Gastrocnemius medialis (tissue), 4 donors: ENCODE data around the gene CROCC.

Experiments used
- POLR2A ChIP-seq, 2 donors: fragments of 450-650 bp; IDR thresholded peaks; one replicate each; pipeline ENCODE4 v1.6.1; 2017; ENCODE audit warnings: antibody characterized with exemption in 2 of 2, mild to moderate bottlenecking in 2 of 2, moderate library complexity in 2 of 2
- TF ChIP-seq, protein P1 (sequence below), 5 experiments: fragments of 450-650 bp in 3 of 5; fragments of 200-600 bp in 2 of 5; sonication (generic) in 2 of 5; IDR thresholded peaks in 4 of 5; conservative IDR thresholded peaks in 1 of 5; 1 replicate in 4 of 5; 2 replicates in 1 of 5; pipeline ENCODE4 v1.5.1; 2016 to 2019; ENCODE audit warnings: antibody characterized with exemption in 5 of 5, mild to moderate bottlenecking in 3 of 5, moderate library complexity in 3 of 5

DNA sequence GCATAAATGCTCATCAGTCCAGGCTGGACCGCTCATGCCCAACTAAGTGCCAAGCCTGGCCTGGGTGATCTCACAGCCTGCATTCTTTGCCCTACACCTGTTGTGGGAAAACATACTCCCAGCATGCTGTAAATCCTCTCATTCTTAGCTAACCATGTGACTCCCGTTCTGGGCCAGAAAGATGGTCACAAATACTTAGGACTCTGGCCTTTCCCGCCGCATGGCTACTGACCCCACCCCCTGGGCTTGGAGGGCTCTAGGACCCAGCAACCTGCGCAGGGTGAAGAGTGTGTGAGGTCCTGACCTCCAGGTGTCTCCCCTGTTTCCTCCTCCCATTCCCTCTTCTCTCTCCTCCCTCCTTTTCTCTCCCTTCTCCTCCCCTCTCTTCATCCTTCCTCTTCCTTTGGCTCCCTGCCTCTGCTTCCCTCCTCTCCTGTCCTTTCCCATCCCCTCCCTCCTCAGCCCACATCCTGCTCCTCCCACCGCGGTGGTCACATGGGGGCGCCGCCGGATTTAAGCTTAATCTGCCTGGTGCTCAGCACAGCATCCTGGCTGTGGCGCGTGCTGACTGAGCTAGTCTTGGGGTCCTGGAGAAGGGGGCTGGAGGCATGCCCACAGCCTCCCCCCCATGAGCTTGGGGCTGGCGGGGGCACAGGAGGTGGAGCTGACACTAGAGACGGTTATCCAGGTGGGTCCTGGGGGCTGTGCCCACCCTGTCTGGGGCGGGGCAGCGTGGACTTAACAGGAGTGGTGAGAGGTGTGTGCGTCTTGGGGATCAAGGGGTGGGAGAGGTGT lies at the start of gene CROCC:
- TF ChIP-seq, protein P1, sequence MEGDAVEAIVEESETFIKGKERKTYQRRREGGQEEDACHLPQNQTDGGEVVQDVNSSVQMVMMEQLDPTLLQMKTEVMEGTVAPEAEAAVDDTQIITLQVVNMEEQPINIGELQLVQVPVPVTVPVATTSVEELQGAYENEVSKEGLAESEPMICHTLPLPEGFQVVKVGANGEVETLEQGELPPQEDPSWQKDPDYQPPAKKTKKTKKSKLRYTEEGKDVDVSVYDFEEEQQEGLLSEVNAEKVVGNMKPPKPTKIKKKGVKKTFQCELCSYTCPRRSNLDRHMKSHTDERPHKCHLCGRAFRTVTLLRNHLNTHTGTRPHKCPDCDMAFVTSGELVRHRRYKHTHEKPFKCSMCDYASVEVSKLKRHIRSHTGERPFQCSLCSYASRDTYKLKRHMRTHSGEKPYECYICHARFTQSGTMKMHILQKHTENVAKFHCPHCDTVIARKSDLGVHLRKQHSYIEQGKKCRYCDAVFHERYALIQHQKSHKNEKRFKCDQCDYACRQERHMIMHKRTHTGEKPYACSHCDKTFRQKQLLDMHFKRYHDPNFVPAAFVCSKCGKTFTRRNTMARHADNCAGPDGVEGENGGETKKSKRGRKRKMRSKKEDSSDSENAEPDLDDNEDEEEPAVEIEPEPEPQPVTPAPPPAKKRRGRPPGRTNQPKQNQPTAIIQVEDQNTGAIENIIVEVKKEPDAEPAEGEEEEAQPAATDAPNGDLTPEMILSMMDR (IDR thresholded peaks at IDR 0.05 in 4 of 5, conservative IDR thresholded peaks at IDR 0.05 in 1 of 5), result no peak
- no peak for TF ChIP-seq POLR2A (IDR thresholded peaks at IDR 0.05)
